HG03060 (cell line): ENCODE results near the gene SCOC.
"Not testable (repeated sequence)": the region's sequence is repeated elsewhere in the genome, so short reads cannot be mapped to it uniquely, and the experiment has no call there.

ENCODE experiments used
- ATAC-seq: cut with Tn5 transposase; IDR thresholded peaks from one replicate; pipeline ENCODE4 v1.9.1; 2021; ENCODE audit warnings: low read depth, moderate number of reproducible peaks; ENCODE audit not compliant: unreplicated experiment

Gene SCOC

GRCh38 chr4:140359562-140360427, 13.7 kb upstream of the SCOC start:
- ATAC-seq: peak; percentile 80

GRCh38 chr4:140361099-140361498, 12.3 kb upstream of the SCOC start:
- no peak for ATAC-seq

DNA sequence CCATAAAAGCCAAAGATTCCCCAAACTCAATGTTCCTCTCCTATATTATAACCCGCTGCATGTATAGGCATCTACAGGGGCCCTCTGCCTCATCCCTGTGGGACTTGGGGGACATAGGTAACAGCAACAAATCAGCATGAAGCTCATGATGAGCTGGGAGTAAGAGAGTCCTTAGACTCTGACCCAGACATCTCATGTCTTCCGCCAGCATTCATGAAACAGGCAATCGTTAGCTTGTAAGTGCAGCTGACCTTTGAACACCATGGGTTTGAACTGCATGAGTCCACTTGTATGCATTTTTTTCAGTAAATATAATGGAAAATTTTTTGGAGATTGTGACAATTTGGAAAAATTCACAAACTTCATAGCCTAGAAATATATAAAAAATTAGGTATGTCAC, 10.4 kb upstream of the SCOC start:
- ATAC-seq: no peak

DNA sequence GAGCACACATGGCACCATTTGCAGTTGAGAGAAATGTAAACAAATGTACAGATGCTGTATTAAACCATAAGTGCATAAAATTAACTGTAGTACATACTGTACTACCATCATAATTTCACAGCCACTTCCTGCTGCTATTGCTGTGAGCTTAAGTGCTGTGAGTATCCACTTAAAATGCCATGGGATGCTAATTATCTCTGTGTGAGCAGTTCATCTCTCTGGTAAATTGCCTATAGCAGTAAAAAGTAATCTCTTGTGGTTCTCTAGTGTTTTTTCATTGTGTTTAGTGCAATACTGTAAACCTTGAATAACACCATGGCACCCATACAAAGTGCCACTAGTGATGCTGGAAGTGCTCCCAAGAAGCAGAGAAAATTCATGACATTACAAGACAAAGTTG, 9.9 kb upstream of the SCOC start:
- no peak for ATAC-seq

DNA sequence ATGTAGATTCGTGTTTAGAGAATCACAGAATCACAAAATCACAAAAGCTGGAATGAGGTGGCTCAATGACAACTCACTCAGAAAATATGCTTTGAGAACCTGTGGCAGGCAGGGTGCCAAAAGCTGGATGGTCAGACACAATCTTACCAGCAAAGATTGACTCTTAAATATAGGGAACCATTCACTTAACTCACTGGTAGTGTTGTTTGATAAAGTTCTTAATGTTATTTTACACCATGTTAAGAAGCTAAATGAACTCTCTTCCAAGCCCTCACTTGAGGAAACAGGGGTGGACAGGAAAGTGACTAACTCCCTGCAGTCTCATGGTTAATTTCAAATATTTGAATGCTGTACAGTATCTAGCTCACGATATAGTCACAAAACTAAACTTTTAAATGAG, 5.7 kb upstream of the SCOC start:
- no peak for ATAC-seq

DNA sequence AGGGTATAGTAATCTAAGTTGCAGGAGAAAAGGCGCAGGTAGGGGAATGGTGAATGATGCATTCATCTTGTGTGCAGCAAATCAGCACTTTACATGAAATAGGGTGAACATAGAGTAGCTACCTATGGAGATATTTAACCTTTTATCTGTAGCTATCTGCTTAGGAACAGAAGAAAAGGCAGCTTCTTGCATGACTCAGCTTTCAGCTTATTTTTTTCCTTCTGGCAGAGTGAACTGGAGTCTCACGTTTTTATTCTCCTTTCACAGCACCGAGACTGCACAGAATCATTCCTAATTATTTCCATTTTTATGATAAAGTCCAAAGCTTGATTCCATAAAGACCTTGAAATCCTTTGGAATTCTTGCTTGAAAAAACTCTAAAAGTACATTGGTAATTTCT, 4.8 kb upstream of the SCOC start:
- ATAC-seq: no peak

GRCh38 chr4:140372751-140373327, 607 bp upstream of the SCOC start:
- ATAC-seq: peak; percentile 52

GRCh38 chr4:140374130-140374477, 658 bp downstream of the SCOC start:
- ATAC-seq: no peak

GRCh38 chr4:140382732-140383131, 9.3 kb downstream of the SCOC start:
- ATAC-seq: no peak

GRCh38 chr4:140388015-140388414, 14.6 kb downstream of the SCOC start:
- ATAC-seq: no peak

DNA sequence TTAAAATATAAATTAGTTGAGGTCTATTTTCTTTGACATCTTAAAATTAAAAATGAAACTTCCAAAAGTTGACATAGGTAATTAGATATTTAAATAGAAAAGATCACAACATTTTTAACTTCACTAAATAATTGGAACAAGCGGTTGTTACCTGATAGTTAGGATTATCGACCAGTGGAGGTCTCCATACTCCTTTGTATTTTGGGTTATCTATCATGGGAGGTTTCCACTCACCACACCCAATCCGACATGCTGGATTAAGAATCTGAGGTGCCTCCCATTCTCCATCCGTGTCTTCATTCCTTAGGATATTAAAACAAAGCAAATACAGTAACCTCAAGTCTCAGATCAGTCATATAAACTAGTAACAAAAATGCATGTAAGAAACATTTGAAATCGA, 22.2 kb downstream of the SCOC start:
- ATAC-seq: no peak

DNA sequence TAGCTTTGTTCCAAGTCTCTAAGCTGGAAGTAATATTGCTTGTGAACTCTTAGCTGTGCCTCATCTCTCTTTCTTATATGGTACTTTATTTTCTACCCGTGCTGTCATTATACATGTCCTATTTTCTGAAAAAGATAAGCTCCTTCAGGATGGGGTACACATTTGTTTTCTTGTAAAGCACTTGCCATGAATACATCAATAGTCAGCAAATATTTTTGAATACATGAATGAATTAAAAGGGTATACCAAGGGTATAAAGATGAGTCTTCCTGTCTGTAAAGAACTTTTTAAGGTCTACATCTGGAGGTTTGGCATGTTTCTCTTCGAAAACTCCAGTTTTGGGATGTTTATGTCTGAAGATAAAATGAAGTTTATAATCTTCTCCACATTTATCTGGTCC, 26.7 kb downstream of the SCOC start:
- ATAC-seq: no peak

- ATAC-seq: no peak
Observed at GRCh38 chr4:140406292-140406691, 32.8 kb downstream of the SCOC start.

DNA sequence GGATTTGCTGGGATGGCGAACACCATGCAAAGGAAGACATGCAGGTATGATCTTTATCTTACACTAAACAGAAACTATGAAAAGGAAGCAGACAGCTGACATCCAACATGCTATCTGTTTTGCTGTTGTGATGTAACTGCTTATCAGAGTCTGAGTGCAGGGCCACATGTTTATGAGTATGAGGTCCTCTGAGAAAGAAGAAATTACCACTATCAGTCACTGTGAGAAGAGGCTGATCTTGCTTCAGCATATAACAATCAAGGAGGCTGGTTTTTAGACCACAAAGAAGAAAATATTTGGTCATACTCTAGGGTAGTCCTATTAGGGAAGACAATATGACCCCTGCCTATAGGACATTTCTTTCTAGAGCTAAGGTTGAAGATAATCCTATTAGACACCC, 35.5 kb downstream of the SCOC start:
- no peak for ATAC-seq

DNA sequence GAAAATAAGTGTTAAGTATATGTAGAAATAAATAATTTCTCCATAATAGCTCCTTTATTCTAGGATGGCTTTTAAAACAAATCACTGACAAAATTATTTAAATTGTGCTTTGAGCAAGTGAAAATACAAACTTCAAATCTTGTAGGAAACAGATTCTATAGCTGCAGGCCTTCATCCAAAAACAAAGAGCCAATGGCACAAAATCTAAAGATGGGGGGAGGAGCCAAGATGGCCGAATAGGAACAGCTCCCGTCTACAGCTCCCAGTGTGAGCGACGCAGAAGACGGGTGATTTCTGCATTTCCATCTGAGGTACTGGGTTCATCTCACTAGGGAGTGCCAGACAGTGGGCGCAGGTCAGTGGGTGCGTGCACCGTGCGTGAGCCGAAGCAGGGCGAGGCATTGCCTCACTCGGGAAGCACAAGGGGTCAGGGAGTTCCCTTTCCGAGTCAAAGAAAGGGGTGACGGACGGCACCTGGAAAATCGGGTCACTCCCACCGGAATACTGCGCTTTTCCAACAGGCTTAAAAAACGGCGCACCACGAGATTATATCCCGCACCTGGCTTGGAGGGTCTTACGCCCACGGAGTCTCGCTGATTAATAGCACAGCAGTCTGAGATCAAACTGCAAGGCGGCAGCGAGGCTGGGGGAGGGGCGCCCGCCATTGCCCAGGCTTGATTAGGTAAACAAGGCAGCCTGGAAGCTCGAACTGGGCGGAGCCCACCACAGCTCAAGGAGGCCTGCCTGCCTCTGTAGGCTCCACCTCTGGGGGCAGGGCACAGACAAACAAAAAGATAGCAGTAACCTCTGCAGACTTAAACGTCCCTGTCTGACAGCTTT, 39.9 kb downstream of the SCOC start:
- ATAC-seq: not testable (repeated sequence)

- ATAC-seq: no peak
Observed at GRCh38 chr4:140423106-140423505, 49.7 kb downstream of the SCOC start.

GRCh38 chr4:140426610-140427105, 53.2 kb downstream of the SCOC start:
- no peak for ATAC-seq

GRCh38 chr4:140427106-140427918, 53.9 kb downstream of the SCOC start, which contains the start of gene CLGN:
Gene CLGN (minus strand): TSS chr4:140427648. CDS start chr4:140413078, 14,570 bp downstream.
- ATAC-seq: peak; percentile 70

DNA sequence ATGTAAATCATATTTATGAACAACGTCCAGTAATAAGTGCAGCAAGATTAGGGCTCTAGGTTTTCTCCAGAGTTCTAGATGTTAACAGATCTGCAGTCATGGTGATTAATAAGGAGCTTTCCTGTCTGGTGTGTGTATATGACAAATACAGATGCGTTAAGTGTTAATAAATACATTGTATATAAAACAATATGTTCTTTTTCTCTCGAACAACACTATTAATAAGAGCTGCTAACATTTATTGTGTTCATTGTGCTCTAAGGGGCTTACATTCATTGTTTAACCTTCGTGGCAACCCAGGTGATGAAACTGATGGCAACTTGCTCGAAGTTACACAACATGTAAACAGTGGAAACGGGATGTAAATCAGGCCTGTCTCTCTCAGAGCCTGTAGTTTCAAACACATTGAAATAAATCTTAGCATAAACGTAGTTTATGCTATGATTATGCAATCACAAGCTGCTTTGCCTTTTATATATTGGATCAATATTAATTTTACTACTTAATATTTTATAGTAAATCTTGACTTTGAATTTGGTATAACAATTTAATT, 54.5 kb downstream of the SCOC start:
- peak; percentile 33 for ATAC-seq
